Measurements from ENCODE around the gene PA2G4.
A peak's percentile ranks its signal among the peaks of the same experiment; 100 is the strongest.
"Not testable (repeated sequence)": the region's sequence is repeated elsewhere in the genome, so short reads cannot be mapped to it uniquely, and the experiment has no call there.

Gene PA2G4

DNA sequence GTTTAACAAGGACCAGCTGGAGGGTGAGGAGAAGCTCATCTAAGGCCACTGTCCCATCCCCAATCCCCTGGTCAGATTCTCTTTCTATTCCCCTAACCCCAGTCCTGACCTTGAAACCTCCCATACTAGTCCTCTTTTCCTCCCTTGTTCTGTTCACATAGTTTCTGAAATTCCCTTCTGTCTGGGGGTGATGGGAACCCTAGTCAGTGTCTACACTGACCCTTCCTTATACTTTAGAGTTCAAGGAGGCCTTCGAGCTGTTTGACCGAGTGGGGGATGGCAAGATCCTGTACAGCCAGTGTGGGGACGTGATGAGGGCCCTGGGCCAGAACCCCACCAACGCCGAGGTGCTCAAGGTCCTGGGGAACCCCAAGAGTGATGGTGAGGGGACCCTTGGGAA lies 50.5 kb downstream of the PA2G4 start:
- DNase-seq: no peak

DNA sequence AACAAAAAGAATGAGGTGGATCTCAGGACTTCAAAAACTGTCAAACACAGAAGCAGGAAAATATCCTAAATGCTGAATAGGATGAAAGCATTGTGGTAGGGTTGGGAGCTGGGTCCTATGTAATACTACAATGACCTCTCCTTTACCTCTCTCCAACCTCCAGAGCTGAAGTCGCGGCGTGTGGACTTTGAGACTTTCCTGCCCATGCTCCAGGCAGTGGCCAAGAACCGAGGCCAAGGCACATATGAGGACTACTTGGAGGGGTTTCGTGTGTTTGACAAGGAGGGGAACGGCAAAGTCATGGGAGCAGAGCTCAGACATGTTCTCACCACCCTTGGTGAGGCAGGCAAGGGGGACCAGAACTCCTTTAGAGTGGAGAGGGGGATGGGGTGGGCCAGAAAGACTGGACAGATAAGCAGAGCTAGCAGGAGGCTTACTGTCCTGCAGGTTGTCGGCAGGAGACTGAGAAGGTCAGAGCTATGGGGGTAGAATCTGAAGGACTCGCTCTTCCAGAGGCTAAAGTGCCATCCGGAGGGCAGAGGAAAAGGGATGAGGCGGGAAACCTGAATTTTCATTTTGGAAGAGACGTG lies 51.0 kb downstream of the PA2G4 start:
- DNase-seq: no peak

DNA sequence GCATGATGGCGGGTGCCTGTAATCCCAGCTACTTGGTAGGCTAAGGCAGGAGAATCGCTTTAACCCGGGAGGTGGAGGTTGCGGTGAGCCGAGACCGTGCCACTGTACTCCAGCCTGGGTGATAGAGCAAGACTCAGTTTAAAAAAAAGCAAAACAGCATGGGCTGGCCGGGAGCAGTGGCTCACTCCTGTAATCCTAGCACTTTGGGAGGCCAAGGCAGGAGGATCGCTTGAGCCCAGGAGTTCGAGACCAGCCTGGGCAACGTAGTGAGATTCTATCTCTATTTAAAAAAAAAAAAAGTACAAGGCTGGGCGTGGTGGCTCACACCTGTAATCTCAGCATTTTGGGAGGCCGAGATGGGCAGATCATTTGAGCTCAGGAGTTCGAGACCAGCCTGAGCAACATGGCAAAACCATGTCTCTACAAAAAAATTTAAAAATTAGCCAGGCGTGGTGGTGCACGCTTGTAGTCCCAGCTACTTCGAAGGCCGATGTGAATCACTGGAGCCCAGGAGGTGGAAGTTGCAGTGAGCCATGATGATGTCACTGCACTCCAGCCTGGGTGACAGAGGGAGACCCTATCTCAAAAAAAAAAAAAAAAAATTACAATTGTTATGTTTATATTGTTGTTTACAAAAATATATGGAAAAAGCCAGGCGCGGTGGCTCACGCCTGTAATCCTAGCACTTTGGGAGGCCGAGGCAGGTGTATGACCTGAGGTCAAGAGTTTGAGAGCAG lies 52.3 kb downstream of the PA2G4 start:
- not testable (repeated sequence) for DNase-seq

DNA sequence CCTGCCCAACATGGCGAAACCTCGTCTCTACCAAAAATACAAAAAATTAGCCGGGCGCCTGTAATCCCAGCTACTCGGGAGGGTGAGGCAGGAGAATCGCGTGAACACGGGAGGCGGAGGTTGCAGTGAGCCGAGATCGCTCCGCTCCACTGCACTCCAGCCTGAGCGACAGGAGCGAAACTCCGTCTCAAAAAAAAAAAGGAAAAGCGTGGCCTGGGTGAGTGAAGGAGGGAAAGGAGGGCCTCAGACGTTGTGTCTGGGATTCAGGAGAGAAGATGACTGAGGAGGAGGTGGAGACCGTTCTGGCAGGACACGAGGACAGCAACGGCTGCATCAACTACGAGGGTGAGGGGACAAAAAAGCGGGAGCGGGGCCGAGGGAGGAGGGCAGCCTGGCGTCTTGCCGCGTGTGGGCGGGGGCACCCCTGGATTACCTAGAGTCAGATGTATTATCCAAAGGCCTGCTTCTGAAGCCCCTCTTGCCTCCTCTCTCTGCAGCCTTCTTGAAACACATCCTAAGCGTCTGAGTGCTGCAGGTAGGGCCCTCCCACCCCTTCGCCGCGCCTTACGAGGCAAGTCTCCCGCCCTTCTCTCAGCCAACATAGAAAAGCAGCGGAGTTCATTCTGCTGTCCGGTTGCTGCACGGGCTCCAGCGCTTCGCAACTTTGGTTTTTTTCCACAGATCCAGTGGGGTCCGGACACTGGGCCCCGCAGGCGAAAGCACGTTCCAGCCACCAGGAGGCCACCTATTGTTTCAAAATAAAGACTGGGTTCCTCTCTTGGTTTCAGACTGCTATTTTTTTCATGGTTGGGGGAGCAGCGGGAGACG lies 53.1 kb downstream of the PA2G4 start:
- DNase-seq: peak; percentile 69

DNA sequence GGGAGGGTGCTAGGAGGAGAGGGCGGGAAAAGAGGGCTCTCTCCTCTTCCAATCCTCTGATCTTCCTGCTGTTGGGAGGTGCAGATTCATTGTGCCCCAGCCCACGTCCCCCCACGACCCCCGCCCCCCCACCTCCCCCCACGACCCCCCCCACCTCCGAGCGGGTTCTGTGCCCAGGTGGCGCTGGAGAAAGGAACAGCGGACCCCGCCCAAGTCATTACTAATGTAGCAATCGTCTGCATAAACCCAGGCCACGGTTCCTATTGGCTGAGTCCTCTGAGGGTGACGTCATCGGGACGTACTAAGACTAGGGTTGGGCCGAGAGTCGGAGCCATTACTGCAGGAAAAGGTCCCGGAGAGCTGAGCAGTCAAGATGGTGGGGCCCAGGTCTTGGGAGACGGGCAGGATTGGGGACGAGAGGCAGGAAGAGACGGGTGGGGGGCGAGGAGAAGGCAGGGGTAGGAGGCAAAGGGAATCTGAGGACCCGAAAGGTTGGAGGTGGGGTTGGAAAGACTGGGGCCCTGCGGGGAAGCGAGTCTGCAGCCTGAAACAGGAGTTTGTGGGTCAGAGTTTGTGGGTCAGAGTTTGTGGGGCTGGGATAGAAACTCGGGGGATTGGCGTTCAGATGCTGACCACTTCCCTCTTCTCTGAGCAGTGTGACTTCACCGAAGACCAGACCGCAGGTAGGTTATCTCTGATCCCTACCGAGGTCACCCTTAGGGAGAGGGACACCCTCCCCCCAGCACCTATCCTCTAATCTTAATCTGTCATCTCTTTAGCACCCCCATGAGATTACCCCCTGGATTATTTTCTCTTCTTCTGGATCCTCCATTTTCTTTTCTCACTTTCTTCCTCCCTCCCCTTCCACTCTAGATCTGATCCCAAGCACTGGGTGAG lies 53.9 kb downstream of the PA2G4 start, which contains the start of gene MYL6:
Gene MYL6, plus strand, starts transcription at position 331 of the 897 bp plus-strand sequence. Its CDS starts 43 bp downstream, at position 374.
- peak; percentile 91 for DNase-seq

DNA sequence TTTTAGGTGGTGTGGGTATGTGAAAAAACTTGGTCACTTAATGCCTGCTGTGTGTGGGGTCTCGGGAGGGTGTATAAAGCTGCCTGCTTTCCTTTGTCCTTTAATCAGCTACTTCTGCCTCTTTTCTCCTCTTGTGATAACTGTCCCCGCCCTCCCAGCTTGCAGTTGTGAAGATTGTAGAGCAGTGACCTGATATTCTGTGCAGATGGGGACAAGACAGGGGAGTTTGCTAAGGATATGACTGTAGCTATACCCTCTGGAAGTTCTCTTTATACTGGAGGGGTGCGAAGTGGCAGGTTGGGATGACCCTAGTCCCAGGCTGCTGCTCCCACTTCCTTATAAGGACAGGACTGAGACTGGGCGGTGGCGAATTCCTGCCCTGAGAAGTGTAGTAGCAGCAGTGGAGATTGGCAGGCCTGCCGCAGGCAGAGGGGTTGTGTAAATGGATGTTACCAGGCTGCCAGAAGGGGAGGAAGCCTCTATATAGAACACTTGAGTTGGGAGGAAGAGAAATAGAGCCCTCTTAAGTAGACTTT lies 54.6 kb downstream of the PA2G4 start:
- DNase-seq: peak; percentile 50

- no peak for DNase-seq
These were observed 55.3 kb downstream of the PA2G4 start for GRCh38 chr12:56159482-56160192.

DNA sequence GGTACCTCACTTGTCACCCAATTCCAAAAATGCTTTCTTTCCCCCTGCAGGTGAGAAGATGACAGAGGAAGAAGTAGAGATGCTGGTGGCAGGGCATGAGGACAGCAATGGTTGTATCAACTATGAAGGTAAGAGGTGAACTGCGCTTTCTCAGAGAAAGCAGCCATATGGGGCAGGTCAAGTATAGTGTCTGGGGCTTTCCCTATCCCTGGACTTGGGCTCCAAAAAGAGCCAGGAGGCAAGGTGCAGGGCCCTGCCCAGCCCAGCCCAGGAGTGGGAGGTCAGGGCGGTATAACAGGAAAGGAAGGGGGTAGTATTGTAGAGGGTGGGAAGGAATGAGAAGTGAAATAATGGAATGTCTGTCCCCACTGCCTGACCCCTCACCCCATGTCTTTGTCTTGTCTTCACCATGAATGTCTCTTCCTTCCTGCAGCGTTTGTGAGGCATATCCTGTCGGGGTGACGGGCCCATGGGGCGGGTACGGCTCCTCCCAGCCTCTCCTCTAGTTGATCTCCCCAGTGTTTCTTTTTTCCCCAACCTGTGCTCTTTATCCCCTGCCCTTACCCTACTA lies 55.9 kb downstream of the PA2G4 start:
- no peak for DNase-seq

DNA sequence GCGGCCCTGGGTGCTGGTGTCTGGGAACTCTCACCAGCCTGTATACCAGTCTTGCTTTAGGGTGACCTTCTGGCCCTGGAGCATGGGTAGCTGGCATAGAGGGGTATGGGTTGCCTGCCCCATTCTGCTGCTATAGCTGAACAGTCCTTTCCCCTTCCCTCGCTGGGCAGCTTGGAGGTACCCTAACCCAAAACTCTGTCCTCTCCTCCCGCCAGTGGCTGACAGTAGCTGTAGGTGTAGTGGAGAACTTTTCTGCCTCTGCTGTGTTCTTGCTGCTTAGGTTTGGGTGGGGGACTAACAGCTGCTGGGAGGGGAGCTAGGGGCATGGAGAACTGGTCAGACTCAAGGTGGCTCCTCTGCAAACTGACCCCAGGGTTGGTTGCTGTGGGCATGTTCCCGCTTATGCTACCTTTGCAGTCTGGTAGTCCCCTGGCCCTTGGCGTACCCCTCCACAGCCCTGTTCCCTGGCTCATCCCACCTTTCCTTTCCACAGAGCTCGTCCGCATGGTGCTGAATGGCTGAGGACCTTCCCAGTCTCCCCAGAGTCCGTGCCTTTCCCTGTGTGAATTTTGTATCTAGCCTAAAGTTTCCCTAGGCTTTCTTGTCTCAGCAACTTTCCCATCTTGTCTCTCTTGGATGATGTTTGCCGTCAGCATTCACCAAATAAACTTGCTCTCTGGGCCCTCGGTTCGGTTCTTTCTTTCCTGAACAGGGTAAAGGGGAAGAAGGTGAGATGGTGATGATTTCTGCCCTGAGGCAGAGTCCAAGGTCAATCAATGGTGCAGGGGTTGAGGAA lies 56.7 kb downstream of the PA2G4 start:
- no peak for DNase-seq

DNA sequence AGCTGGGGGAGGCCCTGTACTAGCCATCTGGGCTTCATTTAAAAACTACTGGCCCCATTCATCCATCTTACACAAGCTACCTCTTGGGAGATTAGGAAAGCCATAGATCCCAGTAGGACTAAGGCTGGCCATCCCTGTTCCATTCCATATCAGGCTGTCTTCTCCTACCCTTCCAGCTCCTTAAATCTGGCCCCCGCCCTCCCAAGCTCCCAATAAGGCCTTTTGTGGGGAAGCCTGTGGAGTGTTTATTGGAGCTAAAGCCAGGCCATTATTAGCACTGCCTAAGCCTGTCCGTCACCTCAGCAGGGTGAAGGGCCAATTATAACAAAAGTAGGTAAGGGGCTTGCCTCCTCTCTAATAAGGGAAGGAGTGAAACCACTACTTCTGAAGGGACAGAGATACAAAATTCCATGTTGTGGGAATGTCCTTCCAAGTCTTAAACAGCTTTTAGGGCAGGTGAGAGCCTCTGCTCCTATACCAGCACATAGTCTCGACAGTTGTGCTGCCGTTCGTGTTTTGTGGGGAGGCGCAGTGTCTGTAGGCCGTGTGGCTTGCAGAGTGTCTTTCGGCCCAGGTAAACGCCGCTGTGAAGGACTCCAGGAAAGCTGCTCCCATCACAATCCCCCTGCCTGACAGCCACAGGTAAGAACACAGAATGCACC lies 57.5 kb downstream of the PA2G4 start:
- no peak for DNase-seq

GRCh38 chr12:56162468-56163290 lies 58.3 kb downstream of the PA2G4 start:
- DNase-seq: no peak
